RKO (cell line): Measurements from ENCODE around the gene A1BG.
"Not testable (repeated sequence)": the region's sequence is repeated elsewhere in the genome, so short reads cannot be mapped to it uniquely, and the experiment has no call there.

Experiments used
- DNase-seq: peaks from one replicate; pipeline ENCODE4 v3.0.0-alpha.2; 2016; ENCODE audit warnings: low spot score

Gene A1BG

GRCh38 chr19:58334691-58335249 is 18.5 kb downstream of the A1BG start:
- no peak for DNase-seq

GRCh38 chr19:58332697-58333096 is 20.6 kb downstream of the A1BG start:
- DNase-seq = no peak

- DNase-seq = peak; percentile 80
Measured at GRCh38 chr19:58330458-58330857, 22.8 kb downstream of the A1BG start.

- DNase-seq = peak; percentile 22
Measured at GRCh38 chr19:58328999-58329398, 24.3 kb downstream of the A1BG start.

DNA sequence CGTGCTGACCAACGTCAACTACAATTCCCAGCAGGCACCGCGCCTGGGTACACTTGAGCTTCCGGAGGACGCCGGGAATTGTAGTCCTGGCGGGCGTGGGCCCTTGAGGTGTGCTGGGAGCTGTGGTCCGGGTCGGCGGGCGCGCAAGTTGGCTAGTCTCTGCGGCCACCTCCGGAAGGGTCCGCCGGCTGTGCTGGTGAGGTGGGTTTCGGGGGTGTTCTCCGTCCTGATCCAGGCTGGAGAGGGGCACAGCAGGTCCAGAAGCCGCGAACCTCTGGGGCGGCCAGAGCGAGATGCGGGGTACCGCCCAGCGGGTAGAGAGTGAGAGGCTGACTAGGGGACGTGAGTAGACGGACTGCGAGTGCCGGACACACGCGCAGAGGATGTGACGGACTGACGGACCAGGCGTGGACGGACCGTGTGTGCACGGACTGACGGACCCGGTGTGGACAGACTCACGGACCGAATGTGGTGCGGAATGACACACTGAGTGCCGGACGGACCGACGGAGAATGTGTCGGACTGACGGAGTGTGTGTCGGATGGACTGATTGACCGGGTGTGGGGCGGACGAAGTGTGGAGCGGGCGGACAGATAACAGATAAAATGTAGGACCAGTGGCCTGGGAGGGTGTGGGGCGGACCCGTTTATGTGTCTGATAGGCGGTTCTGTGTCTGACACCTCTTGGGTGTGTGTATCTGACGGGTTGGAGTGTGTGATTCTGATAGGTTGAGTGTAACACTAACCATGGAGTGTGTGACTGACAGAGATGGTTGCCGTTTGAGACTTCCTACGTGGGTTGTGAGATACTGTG is 26.2 kb downstream of the A1BG start, which contains the start of gene ZSCAN22:
TSS of gene ZSCAN22 (plus strand) at position 81 of the 813 bp plus-strand sequence. CDS start 7,809 bp downstream, outside the sequence.
- peak; percentile 97 for DNase-seq

DNA sequence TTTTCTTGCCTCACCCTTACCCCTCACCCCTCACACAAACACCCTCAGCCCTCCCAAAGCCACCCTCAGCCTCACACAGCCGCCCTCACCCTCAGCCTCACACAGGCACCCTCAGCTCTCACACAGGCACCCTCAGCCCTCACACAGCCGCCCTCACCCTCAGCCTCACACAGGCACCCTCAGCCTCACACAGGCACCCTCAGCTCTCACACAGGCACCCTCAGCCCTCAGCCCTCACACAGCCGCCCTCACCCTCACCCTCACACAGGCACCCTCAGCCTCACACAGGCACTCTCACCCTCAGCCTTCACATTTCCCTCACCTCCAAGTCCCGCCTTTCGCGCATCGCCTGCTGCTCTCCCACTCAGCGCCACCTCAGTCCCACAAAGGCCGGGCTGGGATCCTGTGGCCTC is 26.8 kb downstream of the A1BG start:
- no peak for DNase-seq

DNA sequence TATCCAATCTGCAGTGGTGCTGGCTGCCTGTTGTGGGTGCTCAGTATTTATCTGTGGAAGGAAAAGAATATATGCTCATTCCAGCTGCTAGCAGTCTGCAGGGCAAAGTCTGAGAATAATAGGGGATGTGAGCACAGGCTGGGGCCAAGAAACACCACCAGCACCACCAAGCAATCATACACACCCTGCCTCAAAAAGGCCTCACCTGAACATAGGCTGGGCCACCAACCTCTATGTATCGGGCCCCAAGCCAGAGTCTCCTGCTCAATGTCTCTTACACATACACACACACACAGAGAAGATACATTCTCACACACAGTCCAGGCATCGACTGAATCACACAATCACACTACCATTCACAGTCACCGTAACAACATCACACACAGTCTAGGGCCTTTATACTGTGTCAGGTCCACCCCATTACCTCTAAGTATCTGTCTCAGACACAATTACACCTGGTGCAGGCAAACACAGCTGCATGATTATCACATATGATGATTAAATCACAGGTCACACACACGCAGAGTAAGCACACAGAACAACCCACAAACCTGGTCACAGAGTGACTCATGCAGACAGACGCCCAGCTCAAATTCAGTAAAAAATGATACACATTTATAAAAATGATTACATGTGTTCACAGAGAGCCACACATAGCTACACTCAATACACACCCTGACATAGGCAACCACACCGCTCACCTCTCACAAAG is 27.8 kb downstream of the A1BG start:
- DNase-seq = peak; percentile 82

DNA sequence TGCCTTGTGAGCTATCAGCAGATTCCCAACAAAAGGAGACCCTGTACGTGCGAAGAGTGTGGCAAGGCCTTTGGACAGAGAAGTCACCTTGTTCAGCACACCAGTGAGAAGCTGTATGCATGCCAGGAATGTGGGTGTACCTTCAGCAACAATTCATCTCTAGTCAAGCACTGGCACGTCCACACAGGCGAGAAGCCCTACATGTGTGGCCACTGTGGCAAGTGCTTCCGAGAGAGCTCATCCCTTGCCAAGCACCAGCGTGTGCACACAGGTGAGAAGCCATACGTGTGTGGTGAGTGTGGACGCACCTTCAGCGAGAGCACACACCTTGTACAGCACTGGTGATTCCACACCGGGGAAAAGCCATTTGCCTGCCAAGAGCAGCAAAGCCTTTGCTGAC is 34.1 kb downstream of the A1BG start:
- no peak for DNase-seq

DNA sequence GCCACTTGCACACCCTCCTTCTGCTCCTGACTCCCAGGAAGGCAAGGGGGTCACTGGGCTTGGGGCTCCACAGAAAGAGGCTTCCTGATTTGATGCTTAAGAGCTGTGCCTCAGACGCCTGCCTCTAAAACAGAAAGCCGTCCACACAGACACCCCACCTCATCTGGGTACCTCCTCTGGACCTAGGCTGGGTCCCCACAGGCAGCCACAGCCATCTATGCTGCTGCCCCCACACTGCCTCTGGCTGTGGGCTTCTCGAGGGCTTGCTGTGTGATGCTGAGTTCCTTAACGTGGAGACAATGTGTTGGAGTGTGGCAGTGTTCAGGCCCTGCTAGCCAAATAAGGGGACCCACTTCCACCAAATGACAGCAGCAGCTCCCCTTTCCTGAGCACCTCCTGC is 35.0 kb downstream of the A1BG start:
- no peak for DNase-seq

GRCh38 chr19:58317476-58318072 is 35.7 kb downstream of the A1BG start:
- DNase-seq = peak; percentile 70

GRCh38 chr19:58315580-58315979 is 37.7 kb downstream of the A1BG start:
- no peak for DNase-seq

DNA sequence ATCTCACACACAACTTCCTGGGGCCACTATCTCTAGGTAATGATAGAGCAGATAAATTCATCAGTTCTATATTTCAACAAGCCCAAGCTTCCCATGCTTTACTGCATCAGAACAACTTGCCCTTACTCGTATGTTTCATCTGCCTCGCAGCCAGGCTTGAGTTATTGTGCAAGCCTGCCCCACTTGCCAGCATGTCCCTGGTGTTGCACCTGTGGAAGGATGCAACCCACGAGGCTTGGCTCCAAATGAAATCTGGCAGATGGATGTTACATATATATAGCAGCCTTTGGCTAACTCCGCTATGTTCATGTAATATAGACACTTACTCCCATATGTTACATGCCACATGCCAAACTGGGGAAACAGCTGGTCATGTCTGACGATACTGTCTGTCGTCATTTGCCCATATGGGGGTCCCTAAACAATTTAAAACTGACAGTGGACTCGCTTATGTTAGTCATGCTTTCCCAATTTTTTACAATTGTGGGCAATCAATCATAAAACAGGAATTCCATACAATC is 41.9 kb downstream of the A1BG start:
- no peak for DNase-seq

DNA sequence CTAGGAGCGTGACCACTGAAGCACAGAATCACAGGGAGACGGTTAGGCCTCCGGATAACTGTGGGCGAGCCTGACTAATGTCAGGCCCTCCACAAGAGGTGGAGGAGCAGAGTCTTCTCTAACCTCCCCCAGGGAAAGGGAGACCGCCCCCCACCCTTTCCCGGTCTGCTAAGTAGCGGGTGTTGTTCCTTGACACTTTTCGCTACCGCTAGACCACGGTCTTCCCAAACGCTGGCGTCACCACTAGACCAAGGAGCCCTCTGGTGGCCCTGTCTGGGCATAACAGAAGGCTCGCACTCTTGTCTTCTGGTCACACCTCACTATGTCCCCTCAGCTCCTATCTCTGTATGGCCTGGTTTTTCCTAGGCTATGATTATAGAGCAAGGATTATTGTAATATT is 42.6 kb downstream of the A1BG start:
- not testable (repeated sequence) for DNase-seq

GRCh38 chr19:58307736-58308135 is 45.6 kb downstream of the A1BG start:
- DNase-seq = no peak

DNA sequence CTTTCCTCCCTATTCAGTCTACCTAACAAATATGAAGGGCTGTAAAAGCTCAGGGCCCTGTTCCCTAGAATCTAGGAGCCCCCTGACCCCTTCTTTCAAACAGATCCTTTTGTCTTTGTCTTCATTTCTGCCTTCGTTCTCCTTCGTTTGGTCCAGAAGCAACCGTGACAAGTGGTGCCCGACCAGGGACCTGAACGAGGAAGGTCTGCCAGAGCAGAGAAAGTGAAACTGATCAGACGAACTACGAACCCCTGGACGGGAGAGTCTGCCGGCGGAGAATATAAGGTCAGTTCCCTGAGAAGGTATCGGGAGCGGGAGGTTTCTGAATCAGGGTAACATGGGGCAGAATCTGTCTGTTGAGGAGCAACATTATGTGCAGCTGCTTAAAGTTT is 47.4 kb downstream of the A1BG start:
- DNase-seq = peak; percentile 34

- DNase-seq = peak; percentile 98
Measured at GRCh38 chr19:58305065-58305931, 48.0 kb downstream of the A1BG start, which contains the start of gene ERVK3-1. ERVK3-1 (plus strand) TSS chr19:58305377; CDS start chr19:58312169, 6,792 bp downstream.

DNA sequence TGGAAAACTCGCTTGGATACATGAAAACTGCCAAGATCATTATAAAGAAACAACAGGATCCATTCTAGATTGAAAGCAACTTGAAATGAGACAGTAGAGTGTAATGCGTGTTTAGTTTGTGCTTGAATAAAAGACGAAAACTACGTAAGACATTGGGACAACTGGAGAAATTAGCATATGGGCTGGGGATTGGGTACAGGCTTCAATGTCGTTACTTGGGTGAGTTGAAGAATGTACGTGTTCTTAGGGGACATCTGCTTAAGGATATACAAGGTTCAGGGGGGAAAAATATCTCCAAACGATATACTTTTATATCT is 48.6 kb downstream of the A1BG start:
- DNase-seq = no peak

DNA sequence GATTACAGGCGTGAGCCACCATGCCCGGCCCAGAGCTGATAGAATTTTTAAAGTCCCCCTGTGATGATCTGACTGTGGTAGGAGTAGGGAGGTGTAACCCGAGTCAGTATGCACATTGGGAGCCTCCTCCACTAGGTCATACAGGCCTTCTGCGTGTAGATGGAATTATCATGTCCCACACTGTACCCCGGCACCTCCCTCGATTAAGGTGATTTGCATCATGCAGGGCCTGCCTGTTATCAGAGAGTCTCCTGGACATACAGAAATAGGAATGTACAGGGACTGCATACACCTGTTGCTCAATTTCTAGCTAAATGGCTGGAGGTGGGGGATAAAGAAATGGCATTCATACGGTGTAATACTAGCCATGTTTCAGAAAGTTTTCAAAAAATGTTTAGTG is 49.0 kb downstream of the A1BG start:
- no peak for DNase-seq

DNA sequence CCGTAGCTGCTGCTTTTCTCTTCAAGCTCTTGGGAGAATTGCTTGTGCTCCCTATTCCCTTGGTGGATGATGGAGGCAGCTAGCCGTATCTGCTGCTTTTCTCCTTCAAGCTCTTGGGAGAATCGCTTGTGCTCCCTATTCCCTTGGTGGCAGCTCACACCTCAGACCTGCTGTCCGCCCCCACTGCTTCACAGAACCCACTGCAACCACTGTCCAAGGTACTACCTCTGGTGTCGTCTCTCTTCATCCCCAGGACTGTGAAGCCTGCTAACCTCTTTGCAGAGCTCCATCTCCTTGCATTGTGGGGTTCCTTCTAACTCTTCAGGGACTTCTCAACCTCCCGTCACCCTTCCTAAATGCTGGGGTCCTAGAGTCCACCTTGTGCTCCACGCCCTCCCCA is 52.7 kb downstream of the A1BG start:
- no peak for DNase-seq

DNA sequence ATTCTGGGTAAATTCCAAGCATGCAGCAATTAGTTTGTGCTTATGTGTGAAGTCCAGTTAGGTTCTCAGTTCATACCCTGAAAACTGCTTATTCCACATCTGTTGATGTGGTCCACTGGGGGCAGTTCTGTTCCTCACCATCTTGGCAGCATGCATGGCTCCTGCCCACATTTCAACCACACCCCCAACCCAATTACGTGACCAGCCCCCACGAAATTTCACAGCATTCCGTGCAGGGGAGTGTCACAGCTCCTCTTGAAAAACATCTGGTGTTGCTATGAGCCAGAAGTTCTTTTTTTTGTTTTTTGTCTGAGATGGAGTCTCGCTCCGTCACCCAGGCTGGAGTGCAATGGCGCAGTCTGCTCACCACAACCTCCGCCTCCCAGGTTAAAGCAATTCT is 57.2 kb downstream of the A1BG start:
- no peak for DNase-seq
